Anterior cingulate cortex (tissue), 58 donors: Measurements from ENCODE around the gene SNRPA.

Experiments used
- DNase-seq, 58 donors: peaks; one replicate each; lab custom pipeline; 2025; lab: John Stamatoyannopoulos, UW

The SNRPA gene

DNA sequence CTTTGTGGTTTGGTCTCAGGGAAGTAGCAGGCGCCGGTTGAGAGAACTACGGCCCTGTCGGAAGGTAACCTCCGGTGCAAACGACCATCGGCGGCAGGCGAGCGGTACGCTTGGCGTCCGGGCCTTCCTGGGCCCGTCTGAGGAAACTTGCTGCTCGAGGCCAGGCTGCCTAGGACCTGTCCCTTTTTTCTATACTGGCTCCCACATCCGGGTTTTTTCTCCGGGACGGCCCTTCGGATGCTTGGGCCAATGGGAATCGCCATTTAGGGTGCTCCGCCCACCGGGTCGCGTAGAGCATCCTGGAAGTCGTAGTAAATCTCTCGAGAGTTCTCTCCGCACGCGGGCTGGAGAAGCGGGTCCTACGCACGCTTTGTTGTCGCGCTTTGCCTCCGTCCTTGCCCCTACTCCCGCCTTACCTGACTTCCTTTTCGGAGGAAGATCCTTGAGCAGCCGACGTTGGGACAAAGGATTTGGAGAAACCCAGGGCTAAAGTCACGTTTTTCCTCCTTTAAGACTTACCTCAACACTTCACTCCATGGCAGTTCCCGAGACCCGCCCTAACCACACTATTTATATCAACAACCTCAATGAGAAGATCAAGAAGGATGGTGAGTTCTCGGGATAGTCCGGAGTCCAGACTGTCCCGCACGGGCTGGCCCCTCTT, at the start of gene SNRPA:
TSS of gene SNRPA (plus strand) at position 330 of the 664 bp plus-strand sequence. CDS start at position 536, 206 bp downstream.
- peak; percentile 87 to 100 (median 98) for DNase-seq

DNA sequence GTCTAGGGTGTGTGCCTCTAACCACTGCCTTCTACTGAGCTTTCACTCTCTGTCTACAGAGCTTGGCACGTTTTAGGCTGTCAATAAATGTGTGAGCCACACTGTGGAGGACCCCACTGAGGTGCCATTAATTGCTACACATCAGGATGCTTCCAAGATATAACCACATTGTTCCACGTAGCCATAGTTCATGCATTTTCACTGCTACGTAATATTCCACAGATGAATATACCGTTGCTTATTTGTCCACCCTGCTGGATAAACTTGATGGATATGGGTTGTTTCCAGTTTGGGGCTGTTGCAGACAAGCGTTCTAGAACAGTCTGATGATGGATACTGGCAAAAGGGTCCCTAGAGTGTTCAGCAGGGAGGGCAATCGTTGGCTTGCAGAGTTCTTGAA, 49.2 kb upstream of the SNRPA start:
- no peak for DNase-seq

DNA sequence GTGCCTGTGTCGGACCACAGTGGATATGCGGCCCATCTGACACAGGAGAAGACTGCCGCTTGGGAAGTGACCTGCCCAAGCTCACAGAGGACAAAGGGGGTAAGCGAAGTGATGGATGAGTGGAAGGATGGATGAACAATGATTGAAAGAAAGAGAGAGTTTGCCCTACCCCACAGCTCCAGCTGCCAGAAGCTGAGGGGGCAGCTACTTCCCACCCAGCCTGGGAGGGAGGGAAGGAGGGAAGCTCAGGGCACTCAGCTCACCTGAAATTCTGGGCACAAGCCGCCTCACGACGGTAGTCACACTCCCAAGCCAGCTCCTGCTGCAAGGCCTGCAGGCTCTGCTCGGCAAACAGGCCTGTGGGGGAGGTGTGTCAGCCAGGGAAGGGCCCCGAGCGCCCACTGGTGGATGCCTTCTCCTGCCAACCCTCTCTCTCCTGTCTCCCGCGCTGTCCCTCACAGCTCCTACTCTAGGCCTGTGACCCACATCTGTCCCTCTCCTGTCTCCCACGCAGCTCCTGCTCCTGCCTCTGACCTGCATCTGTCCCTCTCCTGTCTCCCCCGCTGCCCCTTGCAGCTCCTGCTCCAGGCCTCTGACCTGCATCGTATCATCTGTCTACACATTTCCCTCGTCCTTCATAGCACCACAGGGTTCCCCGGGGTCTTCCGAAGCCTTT, 48.5 kb upstream of the SNRPA start:
- peak in 30 of 58 donors; percentile 6 to 79 (median 34) for DNase-seq

DNA sequence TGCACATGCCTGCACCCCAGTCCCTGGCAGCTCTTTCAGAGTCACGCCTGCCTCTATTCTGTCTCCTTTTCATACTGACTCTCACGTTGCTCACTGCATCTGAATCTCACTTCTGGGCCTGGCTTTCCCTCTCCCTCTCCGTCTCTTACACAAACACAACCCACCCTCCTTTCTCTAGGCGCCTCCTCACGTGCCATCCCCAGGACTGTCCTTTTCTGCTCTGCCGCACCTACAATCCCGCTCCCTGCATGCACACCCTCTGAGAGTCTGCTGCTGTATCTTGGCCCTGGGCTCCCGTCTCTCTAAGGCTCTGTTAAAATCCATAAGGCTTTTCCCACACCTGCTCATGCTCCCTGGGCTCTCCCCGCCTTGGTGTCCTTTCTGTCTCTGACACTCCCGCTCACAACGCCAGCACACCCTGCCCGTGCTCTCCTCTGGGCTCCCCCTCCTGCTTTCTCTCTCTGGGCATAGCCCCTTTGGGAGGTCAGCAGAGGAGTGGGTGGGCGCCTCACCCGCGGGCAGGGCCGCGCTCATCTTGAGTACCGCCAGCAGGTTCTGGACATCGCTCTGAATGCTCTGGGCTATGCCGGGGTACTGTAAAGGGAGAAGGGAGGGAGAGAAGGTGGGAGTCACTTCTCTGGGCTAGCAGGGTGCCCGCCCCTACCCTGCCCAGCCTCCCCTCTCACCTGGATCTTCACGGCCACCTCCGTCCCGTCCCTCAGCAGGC, 47.8 kb upstream of the SNRPA start:
- peak in 1 of 58 donors; percentile 35 for DNase-seq

DNA sequence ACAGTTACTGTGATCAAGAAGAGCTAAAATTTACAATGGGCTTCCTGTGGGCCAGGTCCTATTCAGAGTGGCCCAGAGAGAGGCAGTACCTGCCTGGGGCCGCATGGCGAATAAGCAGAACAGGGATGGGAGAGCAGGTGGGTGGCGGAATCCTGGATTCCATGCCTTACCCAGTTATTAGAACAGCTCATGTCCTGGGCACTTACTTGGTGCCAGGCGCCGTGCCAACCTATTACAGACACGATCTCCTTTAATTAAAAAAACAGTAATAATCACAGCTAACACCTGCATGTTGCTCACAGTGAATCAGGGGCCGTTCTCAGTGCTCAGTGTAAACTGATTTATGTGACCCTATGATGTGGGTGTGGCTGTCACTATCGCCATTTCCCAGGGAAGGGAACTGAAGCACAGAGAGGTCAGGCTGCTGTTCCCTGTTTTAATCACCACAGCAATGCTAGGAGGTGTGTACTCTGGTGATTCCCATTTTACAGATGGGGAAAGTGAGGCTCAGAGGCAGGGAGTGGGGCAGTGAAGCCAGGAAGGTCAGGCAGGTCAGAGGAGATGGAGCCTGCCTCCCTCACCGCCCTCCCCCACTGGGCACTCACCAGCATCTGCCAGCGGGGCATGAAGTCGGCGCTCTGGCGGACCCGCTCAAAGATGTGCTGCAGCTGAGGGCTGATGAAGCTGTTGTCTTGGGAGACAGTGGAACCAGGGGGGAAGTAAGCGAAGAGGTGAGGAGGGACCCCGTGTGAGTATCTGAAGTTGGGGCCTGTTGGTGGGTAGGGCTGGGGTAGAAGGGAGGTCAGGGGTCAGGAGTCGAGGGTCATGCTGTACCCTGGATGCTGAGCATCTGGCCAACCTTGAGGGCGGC, 46.3 kb upstream of the SNRPA start:
- DNase-seq, result no peak

DNA sequence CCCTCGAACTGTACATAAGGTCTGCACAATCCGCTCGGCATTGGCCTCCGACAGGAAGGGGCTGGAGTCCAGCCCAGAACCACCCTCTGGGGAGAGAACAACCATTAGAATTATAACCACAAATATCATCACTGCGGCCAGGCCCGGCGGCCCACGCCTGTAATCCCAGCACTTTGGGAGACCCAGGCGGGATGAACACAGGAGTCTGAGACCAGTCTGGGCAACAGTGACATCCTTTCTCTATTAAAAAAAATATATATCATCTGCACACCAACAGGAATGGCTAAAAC, 45.7 kb upstream of the SNRPA start:
- DNase-seq, result no peak

DNA sequence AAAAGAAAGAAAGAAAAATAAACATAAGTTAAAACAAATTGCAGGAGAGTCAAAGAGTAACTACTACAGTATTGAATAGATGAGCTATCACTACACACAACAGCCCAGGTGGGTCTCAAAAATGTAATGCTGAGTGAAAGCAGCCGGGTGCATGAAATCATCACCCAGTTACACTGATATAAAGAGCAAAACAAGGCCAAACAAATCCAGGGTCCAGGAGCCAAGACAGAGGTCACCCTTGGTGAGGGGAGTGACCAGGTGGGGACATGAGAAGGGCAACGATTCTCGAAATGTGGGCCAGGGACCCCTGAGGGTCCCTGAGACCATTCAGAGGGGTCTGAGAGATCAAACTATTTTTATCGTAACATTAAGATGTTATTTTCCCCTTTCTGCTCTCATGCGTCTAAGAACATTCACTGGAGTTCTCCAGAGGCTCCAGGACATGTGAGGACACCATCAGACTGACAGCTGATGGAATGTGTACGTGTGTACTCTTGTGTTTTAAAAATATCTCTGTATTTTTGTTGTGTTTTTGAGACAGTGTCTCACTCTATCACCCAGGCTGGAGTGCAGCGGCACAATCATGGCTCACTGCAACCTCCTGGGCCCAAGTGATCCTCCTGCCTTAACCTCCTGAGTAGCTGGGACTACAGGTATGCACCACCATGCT, 44.9 kb upstream of the SNRPA start:
- DNase-seq, result no peak

DNA sequence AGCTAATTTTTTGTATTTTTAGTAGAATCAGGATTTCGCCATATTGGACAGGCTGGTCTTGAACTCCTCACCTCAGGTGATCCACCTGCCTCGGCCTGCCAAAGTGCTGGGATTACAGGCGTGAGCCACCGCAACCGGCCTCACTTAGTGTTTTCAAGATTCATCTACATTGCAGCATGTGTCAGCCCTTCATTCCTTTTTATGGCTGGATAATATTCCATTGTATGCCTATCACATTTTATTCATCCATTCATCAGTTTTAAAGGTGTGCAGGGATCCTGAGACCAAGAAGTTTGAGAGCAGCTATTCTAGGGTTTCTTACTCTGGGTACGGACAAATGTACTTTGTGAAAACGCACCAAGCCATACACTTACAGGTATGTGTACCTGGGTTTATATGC, 43.4 kb upstream of the SNRPA start:
- no peak for DNase-seq

DNA sequence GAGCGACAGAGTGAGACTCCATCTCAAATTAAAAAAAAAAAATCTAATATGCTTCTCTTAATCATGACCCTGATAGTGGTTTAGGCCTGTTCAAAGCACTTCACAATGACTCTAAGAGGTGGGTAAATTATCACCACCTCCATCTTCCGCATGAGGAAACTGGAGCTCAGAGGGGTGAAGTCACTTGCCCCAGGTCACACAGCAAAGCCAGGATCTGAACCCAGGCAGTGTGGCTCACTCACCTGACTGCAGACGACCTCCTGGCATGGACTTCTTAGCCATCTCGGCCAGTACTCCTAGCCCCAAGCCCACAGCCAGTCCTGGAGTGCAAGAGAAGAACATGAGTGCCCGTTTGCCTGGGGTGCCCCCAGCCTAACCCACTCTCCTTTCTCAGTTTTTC, 41.2 kb upstream of the SNRPA start:
- no peak for DNase-seq

DNA sequence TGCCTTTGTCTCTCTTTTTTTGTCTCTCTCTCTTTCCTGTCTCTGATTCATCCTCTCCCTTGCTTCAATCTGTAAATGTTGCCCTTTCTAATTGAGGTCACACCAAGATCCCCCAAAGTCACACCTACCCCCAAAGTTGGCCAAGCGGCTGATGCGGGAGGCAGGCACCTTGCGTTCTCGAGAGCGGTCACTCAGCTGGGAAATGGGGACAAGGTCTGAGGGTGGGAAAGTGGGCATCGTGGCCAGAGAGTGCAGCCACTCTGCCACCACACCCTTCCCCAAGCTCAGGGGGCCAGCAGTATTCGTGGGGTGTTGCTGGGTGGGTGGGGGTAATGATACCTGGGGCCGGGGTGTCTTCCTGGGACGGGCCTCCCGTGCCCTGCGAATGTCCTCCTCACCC, 37.1 kb upstream of the SNRPA start:
- no peak for DNase-seq

DNA sequence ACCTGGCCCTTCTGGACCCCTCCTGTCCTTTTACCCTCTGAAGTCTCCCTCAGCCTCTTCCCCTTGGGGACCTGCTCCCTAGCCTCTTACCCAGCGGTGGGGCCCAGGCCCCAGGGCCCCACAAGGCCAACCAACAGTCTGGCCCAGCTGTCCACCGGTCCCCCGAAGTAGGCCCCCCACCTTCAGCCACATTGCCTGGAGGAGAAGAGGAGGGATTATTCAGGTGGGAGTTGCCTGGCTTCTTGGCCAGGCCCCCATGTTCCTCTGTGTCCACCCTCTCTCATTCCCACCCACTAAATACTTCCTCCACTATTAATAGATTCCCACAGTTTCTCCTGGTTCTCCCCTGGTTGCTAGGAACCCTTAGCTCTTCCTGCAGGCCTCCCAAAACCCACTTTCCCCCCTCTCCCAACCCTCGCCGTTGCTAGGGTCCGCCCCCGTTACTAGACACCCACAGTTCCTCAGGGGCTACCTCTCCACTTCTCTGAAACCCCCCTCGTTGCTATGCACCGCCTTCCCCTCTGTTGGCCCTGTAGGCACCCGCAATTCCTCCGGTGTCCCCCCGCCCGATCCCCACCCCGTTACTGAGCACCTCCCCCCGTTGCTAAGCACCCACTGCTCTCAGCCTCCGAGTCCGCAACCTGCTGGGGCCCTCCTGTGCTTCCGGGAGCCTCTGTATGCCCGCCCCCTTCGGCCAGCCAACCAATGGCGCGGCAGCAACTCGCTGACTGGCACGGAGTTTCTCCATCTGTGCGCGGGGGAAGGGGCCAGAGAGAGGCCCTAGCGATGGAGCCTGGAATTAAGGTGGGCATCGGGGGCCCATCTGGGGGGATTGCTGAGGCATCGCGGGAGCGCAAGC, 36.3 kb upstream of the SNRPA start:
- peak; percentile 67 to 98 (median 93) for DNase-seq

DNA sequence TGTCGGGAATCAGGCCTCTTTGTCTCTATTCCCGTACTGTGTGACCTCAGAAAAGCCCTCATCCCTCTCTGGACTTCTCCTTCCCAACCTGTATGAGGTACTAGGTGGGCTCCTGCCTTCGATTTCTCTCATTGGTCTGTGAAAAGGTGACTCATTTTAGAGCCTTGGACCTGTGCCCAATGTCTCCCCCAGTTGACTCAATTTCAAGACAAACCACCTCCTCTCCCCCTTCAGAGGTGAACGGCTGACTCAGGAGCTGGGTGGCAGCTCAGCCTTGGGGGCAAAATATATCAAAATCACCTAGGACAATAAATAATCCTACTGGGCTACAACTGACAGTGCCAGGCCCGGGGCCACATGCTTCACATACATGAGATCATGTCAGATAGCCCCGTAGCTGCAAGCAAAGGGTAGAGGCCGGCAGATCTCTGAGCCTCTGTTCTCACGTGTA, 34.9 kb upstream of the SNRPA start:
- peak in 8 of 58 donors; percentile 35 to 67 (median 54) for DNase-seq

DNA sequence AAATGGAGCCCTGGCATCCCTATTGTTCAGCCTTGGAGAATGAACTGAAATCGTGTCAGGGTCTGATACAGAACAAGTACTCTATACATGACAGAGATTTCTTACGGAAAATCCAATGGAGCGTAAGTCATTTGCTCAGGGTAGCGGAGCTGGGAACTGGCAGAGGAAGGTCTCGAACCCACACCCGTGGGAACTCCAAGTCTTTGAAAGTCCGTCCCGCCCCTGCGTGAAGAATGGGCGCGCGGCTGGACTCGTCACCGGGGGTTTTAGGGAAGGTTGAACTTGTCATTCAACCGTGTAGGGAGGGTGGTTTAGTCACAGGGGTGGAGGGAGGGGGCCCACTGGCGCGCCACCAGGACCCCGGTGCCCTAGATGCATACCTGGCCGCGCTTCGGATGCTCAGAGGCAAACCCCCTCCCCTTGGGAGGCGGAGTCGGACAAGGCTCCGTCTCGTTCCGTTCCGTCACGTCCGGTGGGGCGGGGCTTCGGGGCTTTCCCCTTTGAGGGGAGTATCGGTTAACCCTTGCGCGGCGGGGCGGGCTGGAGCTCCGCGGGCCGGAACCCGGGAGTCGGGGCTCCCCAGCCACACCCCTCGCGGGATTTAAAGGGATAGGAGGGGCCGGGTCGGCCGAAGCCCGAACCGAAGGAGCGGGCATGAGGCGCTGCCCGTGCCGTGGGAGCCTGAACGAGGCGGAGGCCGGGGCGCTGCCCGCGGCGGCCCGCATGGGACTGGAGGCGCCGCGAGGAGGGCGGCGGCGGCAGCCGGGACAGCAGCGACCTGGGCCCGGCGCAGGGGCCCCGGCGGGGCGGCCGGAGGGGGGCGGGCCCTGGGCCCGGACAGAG, 34.3 kb upstream of the SNRPA start, which contains the start of the genes COQ8B and ITPKC:
TSS of gene COQ8B (minus strand) at position 405 of the 843 bp plus-strand sequence. CDS start 2,254 bp downstream, outside the sequence.
TSS of gene ITPKC (plus strand) at position 631 of the 843 bp plus-strand sequence. CDS start at position 655, 24 bp downstream.
- DNase-seq, result peak; percentile 78 to 100 (median 98)

DNA sequence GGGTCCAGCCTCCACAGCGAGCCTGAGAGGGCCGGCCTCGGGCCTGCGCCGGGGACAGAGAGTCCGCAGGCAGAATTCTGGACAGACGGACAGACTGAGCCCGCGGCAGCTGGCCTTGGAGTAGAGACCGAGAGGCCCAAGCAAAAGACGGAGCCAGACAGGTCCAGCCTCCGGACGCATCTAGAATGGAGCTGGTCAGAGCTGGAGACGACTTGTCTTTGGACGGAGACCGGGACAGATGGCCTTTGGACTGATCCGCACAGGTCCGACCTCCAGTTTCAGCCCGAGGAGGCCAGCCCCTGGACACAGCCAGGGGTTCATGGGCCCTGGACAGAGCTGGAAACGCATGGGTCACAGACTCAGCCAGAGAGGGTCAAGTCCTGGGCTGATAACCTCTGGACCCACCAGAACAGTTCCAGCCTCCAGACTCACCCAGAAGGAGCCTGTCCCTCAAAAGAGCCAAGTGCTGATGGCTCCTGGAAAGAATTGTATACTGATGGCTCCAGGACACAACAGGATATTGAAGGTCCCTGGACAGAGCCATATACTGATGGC, 33.6 kb upstream of the SNRPA start:
- DNase-seq, result peak in 8 of 58 donors; percentile 29 to 67 (median 50)

DNA sequence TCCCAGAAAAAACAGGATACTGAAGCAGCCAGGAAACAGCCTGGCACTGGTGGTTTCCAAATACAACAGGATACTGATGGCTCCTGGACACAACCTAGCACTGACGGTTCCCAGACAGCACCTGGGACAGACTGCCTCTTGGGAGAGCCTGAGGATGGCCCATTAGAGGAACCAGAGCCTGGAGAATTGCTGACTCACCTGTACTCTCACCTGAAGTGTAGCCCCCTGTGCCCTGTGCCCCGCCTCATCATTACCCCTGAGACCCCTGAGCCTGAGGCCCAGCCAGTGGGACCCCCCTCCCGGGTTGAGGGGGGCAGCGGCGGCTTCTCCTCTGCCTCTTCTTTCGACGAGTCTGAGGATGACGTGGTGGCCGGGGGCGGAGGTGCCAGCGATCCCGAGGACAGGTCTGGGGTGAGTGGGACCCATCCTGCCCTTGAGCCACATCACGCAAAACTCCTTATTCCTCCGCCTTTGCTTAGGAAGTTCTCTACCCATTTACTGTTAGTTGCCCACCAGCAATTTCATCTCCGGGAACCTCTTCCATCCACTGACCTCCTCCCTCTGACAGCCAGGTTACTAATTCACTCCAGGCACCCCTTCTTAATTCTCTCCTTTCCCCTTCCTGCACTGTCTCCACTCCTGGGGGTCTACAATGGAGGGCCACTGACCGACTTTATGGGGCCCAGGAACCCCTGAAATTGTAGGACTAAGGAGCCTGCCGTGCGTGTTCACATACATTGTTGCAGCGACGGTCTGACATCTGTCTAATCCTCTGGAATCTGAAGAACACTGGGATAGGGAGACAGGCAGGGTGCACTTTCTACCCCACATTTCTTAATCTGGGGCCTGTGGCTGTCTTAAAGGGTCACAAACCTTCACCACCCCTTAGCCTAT, 32.9 kb upstream of the SNRPA start:
- DNase-seq, result peak in 1 of 58 donors; percentile 8

DNA sequence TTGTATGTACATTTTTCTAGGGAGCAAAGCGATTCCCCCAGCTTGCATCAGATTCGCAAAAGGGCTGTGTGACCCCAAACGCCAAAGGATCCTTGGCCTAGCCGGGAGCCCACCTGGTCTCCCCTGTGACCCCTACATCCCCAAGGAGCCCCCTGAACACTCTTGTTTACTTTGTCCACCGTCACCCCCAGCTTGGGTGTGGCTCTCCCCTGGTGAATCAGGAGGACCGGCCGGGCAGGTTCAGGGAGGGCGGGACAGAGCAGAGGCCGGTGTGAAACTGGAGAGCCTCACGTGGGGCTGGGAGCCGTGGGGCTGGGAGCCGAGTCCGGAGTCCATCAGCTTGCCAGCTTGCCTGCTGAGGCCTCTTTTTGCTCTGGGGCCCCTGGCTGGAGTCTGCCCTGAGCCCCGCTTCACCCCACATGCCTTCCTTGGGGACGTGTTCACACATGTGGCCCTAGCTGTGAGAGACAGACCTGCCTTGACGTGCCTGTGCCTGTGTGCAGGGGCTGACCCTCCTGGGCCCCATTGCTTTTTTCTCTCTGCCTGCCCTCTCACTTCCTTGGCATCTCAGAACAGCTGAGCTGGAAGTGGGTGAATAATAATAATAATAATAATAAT, 32.1 kb upstream of the SNRPA start:
- DNase-seq, result peak in 15 of 58 donors; percentile 3 to 36 (median 11)
